ENCODE results near the gene AFDN. TPM values are rescaled to one million over a fixed set of nuclear protein-coding genes. Genes with fewer than 3 reads are reported as not detected.

AFDN gene
- polyA plus RNA-seq, 1 experiment, result 26.6 TPM

DNA sequence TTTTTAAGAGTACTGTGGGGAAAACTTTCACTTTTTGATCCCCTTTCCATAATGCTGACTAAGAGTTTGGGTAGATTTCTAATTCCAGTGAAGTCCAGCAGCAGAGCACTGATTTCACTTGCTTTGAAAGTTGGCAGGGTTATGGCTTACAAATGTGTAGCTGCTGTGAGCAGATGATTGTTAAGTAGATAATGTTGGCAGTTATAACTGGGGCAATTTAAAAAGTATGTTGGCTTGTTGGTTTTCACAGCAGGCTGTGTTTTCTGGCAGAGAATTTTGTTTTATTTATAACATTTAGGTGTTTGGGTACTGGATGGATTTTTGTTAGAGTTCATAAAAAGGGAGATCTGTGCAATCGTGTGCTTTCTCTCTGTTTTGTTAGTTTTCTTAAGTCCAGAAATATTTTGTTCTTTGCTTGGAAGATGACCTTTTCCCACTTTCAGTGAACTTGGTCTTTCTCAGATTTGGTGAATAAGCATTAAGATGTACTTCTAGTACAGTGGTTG, 31.4 kb downstream of the AFDN start:
- Histone ChIP-seq H3K9me3 (ENCODE audit: control insufficient read depth, insufficient read depth, low read length) (no peaks in the 10 kb centered on the region), H3K27me3 (ENCODE audit: control insufficient read depth, insufficient read depth, low read length) (no peaks in the 10 kb centered on the region), H3K27ac (ENCODE audit: low read depth, low read length) (no peak overlapping the region), H3K4me3 (ENCODE audit: low read depth, low read length) (no peak overlapping the region)
- ChIA-PET POLR2A (no interaction called here), CTCF (no interaction called here)
- TF ChIP-seq, protein P1, sequence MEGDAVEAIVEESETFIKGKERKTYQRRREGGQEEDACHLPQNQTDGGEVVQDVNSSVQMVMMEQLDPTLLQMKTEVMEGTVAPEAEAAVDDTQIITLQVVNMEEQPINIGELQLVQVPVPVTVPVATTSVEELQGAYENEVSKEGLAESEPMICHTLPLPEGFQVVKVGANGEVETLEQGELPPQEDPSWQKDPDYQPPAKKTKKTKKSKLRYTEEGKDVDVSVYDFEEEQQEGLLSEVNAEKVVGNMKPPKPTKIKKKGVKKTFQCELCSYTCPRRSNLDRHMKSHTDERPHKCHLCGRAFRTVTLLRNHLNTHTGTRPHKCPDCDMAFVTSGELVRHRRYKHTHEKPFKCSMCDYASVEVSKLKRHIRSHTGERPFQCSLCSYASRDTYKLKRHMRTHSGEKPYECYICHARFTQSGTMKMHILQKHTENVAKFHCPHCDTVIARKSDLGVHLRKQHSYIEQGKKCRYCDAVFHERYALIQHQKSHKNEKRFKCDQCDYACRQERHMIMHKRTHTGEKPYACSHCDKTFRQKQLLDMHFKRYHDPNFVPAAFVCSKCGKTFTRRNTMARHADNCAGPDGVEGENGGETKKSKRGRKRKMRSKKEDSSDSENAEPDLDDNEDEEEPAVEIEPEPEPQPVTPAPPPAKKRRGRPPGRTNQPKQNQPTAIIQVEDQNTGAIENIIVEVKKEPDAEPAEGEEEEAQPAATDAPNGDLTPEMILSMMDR (IDR thresholded peaks at IDR 0.05; ENCODE audit: low read depth, low read length), result no peak
- DNase-seq (ENCODE audit: low read depth, low spot score), result no peak

DNA sequence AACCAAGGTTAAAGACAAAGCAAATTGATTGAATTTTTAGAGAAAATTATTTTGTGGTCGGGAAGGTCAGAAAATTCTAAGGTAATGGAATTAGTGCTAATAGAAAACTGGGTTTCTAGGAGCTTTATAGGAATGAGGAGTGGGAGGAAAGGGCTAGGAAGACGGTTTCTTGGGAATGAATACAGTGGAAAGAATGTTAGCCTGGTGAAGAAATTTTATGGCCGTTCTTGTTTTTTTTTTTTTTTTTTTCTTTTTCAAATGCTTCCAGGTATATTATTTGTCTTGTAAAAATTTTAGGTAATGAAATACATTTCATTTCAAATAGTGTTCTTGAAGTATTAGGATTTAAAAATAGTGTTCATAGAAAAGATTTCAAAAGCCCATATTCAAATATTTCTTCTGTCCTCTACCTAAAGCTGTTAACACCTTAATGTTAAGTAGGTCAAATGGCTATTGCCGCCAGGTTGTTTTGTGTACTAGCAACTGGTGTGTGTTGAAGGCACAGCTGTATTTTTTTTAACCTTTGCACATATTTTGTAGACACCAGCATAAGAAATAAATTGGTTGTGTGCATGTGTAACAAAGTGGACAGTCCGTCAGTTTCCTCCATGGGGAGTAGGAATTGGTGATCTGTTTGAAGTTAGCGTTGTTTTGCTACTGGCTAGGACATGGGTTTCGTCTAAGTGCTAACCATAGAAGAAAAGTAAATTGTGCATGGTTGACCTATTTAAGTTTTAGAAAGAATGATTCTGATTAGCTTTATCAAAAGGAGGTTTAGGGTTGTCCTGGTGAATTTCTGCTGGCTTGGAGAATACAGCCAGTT, 32.3 kb downstream of the AFDN start:
- DNase-seq (ENCODE audit: low read depth, low spot score), result no peak
- Histone ChIP-seq H3K27me3 (ENCODE audit: control insufficient read depth, insufficient read depth, low read length) (no peaks in the 10 kb centered on the region), H3K9me3 (ENCODE audit: control insufficient read depth, insufficient read depth, low read length) (no peaks in the 10 kb centered on the region), H3K4me3 (ENCODE audit: low read depth, low read length) (no peak overlapping the region), H3K27ac (ENCODE audit: low read depth, low read length) (no peak overlapping the region)
- ChIA-PET POLR2A (no interaction called here), CTCF (interaction anchor here (0.6 to 1.0 kb wide), 3 partner anchors 41 to 521 kb away, joined by 3 to 6 read pairs (median 4); no protein-coding TSS in a partner anchor)
- TF ChIP-seq, protein P1 (IDR thresholded peaks at IDR 0.05; ENCODE audit: low read depth, low read length), result no peak

DNA sequence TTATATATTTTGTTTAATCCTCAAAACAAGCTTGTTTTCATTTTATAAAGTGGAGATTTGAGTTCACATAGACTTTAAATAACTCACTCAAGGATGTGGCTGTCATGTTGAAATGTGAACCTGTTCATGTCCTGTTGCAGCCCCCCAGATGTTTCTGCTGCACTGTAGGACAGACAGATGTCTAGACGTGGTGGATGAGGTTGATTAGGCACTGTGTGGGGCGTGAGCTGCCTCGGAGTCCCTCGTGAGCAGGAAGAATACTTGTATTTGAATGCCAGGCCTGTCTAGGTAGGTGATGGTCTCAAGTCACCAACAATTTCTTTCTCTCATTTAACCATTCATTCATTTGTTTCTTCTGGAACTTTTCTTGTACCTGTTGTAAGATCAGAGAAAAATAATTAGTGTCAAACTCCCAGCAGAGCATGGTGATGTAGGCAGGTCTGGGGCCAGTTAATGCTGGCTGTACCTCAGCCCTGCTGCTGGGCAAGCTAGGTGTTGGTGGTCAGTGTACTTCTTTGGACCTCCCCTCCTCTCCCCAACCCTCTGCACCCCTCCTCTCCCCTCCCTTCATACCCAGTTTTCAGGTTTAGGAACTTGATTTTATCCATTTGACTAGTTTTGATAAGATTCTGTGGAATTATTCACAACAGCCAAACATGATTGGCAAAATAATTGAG, 34.0 kb downstream of the AFDN start:
- TF ChIP-seq, protein P1 (IDR thresholded peaks at IDR 0.05; ENCODE audit: low read depth, low read length), result no peak
- CTCF ChIA-PET, result interaction anchor here (1.0 kb wide), 1 partner anchor 273 kb away, joined by 4 read pairs; no protein-coding TSS in a partner anchor
- no peaks in the 10 kb centered on the region for H3K9me3 ChIP-seq (ENCODE audit: control insufficient read depth, insufficient read depth, low read length)
- no peaks in the 10 kb centered on the region for H3K27me3 ChIP-seq (ENCODE audit: control insufficient read depth, insufficient read depth, low read length)
- DNase-seq (ENCODE audit: low read depth, low spot score), result no peak
- POLR2A ChIA-PET, result no interaction called here
- no peak overlapping the region for H3K4me3 ChIP-seq (ENCODE audit: low read depth, low read length)
- H3K27ac ChIP-seq (ENCODE audit: low read depth, low read length), result no peak overlapping the region

DNA sequence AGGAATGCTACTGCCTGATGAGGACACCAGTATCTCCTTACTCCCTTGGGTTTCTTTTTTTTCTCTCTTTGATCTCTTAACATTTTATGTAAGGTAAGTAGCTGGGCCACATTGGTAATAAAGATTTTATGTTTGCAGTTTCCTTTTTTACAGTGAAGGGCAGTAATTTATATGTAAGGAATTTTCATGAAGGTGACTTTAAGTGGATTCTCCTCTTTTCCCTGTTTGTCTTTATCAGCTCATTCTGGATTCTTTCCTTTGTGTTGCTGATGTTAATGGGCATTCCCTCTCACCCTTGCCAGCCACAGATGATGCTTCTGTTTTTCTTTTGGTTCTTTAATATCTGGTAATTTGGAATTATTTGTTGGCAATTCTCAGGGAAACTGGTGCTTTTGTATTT, 34.7 kb downstream of the AFDN start:
- POLR2A ChIA-PET, result no interaction called here
- Histone ChIP-seq H3K27me3 (ENCODE audit: control insufficient read depth, insufficient read depth, low read length) (no peaks in the 10 kb centered on the region), H3K9me3 (ENCODE audit: control insufficient read depth, insufficient read depth, low read length) (no peaks in the 10 kb centered on the region), H3K4me3 (ENCODE audit: low read depth, low read length) (no peak overlapping the region), H3K27ac (ENCODE audit: low read depth, low read length) (no peak overlapping the region)
- CTCF ChIA-PET, result no interaction called here
- TF ChIP-seq, protein P1 (IDR thresholded peaks at IDR 0.05; ENCODE audit: low read depth, low read length), result no peak
- no peak for DNase-seq (ENCODE audit: low read depth, low spot score)

DNA sequence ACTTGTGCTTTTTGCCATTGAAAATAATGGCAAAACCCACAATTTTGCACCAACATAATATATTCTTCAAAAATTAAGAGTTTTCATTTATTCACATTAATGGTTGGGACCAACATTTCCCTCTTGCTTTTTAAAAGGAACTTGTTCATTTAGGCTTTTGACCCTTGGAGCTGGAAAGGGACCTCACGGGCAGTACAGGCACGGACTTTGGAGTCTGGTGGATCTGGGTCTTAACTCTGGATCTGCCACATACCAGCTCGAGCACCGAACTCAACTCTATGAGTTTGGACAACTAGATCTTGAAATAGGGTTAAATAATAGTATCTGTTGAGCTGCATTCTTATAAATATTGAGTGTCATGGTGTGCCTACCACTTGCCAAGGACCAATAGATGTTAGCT, 37.2 kb downstream of the AFDN start:
- Histone ChIP-seq H3K27ac (ENCODE audit: low read depth, low read length) (no peak overlapping the region), H3K27me3 (ENCODE audit: control insufficient read depth, insufficient read depth, low read length) (no peaks in the 10 kb centered on the region), H3K4me3 (ENCODE audit: low read depth, low read length) (no peak overlapping the region), H3K9me3 (ENCODE audit: control insufficient read depth, insufficient read depth, low read length) (no peaks in the 10 kb centered on the region)
- TF ChIP-seq, protein P1 (IDR thresholded peaks at IDR 0.05; ENCODE audit: low read depth, low read length), result no peak
- CTCF ChIA-PET, result no interaction called here
- POLR2A ChIA-PET, result no interaction called here
- no peak for DNase-seq (ENCODE audit: low read depth, low spot score)
